Tibial nerve (tissue), 4 donors: ENCODE data around the gene TMEFF1. TPM values are rescaled to one million over a fixed set of nuclear protein-coding genes. Genes with fewer than 3 reads are reported as not detected.
A peak's percentile ranks its signal among the peaks of the same experiment; 100 is the strongest.
"Not testable (repeated sequence)": the region's sequence is repeated elsewhere in the genome, so short reads cannot be mapped to it uniquely, and the experiment has no call there.

Experiments
- DNase-seq, 2 donors: peaks; one replicate each; pipeline ENCODE4 v3.0.0-alpha.2; 2019; ENCODE audit warnings: low spot score in 2 of 2
- H3K27ac ChIP-seq, 4 donors: fragments of 200-600 bp; sonication (generic) in 3 of 4; one replicate each; pipeline ENCODE4 v1.5.1; 2017 to 2019; ENCODE audit warnings: mild to moderate bottlenecking in 1 of 4
- H3K27me3 ChIP-seq, 2 donors: fragments of 200-600 bp; sonication (generic) in 1 of 2; one replicate each; pipeline versions ENCODE4 v1.5.1 to v1.6.0; 2017 to 2019
- H3K36me3 ChIP-seq, 3 donors: fragments of 200-600 bp; sonication (generic); one replicate each; pipeline ENCODE4 v1.5.1; 2018 to 2019
- H3K4me1 ChIP-seq, 4 donors: fragments of 200-600 bp; sonication (generic) in 3 of 4; one replicate each; pipeline ENCODE4 v1.5.1; 2017 to 2019
- H3K4me3 ChIP-seq, 4 donors: fragments of 200-600 bp; sonication (generic) in 3 of 4; one replicate each; pipeline ENCODE4 v1.5.1; 2017 to 2019; ENCODE audit warnings: mild to moderate bottlenecking in 1 of 4, moderate library complexity in 1 of 4
- H3K9me3 ChIP-seq, 4 donors: fragments of 200-600 bp; sonication (generic) in 3 of 4; one replicate each; pipeline ENCODE4 v1.5.1; 2017 to 2019
- CTCF ChIP-seq, 5 experiments: fragments of 200-600 bp in 3 of 5; fragments of 450-650 bp in 2 of 5; sonication (generic) in 3 of 5; IDR thresholded peaks; one replicate each; pipeline ENCODE4 v1.5.1; 2016 to 2019; ENCODE audit warnings: antibody characterized with exemption in 5 of 5, mild to moderate bottlenecking in 3 of 5, moderate library complexity in 2 of 5
- EP300 ChIP-seq, 2 donors: sonication (generic); formaldehyde crosslinking; IDR thresholded peaks; one replicate each; pipeline ENCODE4 v1.6.1; 2017; ENCODE audit warnings: antibody characterized with exemption in 2 of 2, mild to moderate bottlenecking in 1 of 2
- POLR2A ChIP-seq, 2 donors: fragments of 450-650 bp; IDR thresholded peaks; one replicate each; pipeline ENCODE4 v1.6.1; 2017; ENCODE audit warnings: antibody characterized with exemption in 2 of 2, mild to moderate bottlenecking in 2 of 2, moderate library complexity in 2 of 2
- WGBS, 2 donors: methylation state at CpG; one replicate each; pipeline ENCODE4 v1.1.5; 2018; 5-methylcytosine and 5-hydroxymethylcytosine counted together
- total RNA-seq, 4 donors: library from RNA; depleted of rRNA; stranded (reverse); fragments of >200 nt; gene quantifications; one replicate each; pipeline ENCODE4 v1.1.0, GENCODE V29; 2016

Gene TMEFF1
- total RNA-seq, 4 donors from 2014 or later = 0.42 to 1.6 TPM; not detected in 2

GRCh38 chr9:100436571-100436970 lies 36.4 kb upstream of the TMEFF1 start:
- TF ChIP-seq CTCF (IDR thresholded peaks at IDR 0.05) (no peak), POLR2A (IDR thresholded peaks at IDR 0.05) (no peak), EP300 (IDR thresholded peaks at IDR 0.05) (no peak)
- Histone ChIP-seq H3K9me3 (no peaks in the 10 kb centered on the region), H3K4me1 (peaks cover 0 to 4% (median under 1%) of the 10 kb centered on the region in 4 donors), H3K27me3 (no peaks in the 10 kb centered on the region), H3K27ac (no peak overlapping the region), H3K4me3 (no peak overlapping the region), H3K36me3 (no peaks in the 10 kb centered on the region)
- DNase-seq = no peak
- WGBS, 2 donors = 89% methylated on average over 7 of the region's 7 CpGs

- no peak overlapping the region for H3K27ac ChIP-seq
- DNase-seq = peak; percentile 73 to 90
- H3K36me3 ChIP-seq = peaks cover 0 to 10% (median 0%) of the 10 kb centered on the region in 3 donors
- H3K9me3 ChIP-seq = no peaks in the 10 kb centered on the region
- no peak overlapping the region for H3K4me3 ChIP-seq
- 78 to 90% methylated on average over 1 of the region's 1 CpG for WGBS, 2 donors
- peak; percentile 72 to 96 (median 93) for TF ChIP-seq CTCF (IDR thresholded peaks at IDR 0.05)
- no peak for TF ChIP-seq EP300 (IDR thresholded peaks at IDR 0.05)
- H3K4me1 ChIP-seq = peaks cover 0 to 4% (median 2%) of the 10 kb centered on the region in 4 donors
- H3K27me3 ChIP-seq = no peaks in the 10 kb centered on the region
Observed at GRCh38 chr9:100437860-100438805, 34.8 kb upstream of the TMEFF1 start.

- no peak overlapping the region for H3K4me3 ChIP-seq
- H3K27ac ChIP-seq = no peak overlapping the region
- peaks cover 0 to 7% (median 2%) of the 10 kb centered on the region in 4 donors for H3K4me1 ChIP-seq
- H3K36me3 ChIP-seq = peaks cover 0 to 22% (median 0%) of the 10 kb centered on the region in 3 donors
- no peak for DNase-seq
- H3K9me3 ChIP-seq = no peaks in the 10 kb centered on the region
- 79 to 84% methylated on average over 3 of the region's 3 CpGs for WGBS, 2 donors
- TF ChIP-seq CTCF (IDR thresholded peaks at IDR 0.05) (no peak), POLR2A (IDR thresholded peaks at IDR 0.05) (no peak), EP300 (IDR thresholded peaks at IDR 0.05) (no peak)
- no peaks in the 10 kb centered on the region for H3K27me3 ChIP-seq
Observed at GRCh38 chr9:100440071-100440470, 32.9 kb upstream of the TMEFF1 start.

GRCh38 chr9:100440487-100440886 lies 32.5 kb upstream of the TMEFF1 start:
- not testable (repeated sequence) for H3K27ac ChIP-seq
- 85 to 86% methylated on average over 5 of the region's 5 CpGs for WGBS, 2 donors

GRCh38 chr9:100441911-100442361 lies 31.0 kb upstream of the TMEFF1 start:
- Histone ChIP-seq H3K27ac (no peak overlapping the region), H3K4me3 (peak overlapping the region in 1 of 4 donors; percentile 29), H3K9me3 (no peaks in the 10 kb centered on the region), H3K36me3 (peaks cover 0 to 22% (median 0%) of the 10 kb centered on the region in 3 donors), H3K27me3 (no peaks in the 10 kb centered on the region), H3K4me1 (peaks cover 0 to 7% (median 2%) of the 10 kb centered on the region in 4 donors)
- TF ChIP-seq CTCF (IDR thresholded peaks at IDR 0.05) (no peak), EP300 (IDR thresholded peaks at IDR 0.05) (no peak), POLR2A (IDR thresholded peaks at IDR 0.05) (no peak)
- 70 to 72% methylated on average over 19 of the region's 19 CpGs for WGBS, 2 donors
- no peak for DNase-seq

More at GRCh38 chr9:100440487-100440886, 32.5 kb upstream of the TMEFF1 start:
- not testable (repeated sequence) for H3K4me3 ChIP-seq, H3K4me1 ChIP-seq, H3K9me3 ChIP-seq, H3K27me3 ChIP-seq, DNase-seq
- H3K36me3 ChIP-seq = peaks cover 0 to 22% (median 0%) of the 10 kb centered on the region in 3 donors
